Endothelial cell of umbilical vein (primary cell): ENCODE measurements around the gene MINK1. TPM values are rescaled to one million over a fixed set of nuclear protein-coding genes. Genes with fewer than 3 reads are reported as not detected.

Source experiments
- BruUV-seq: library from RNA; stranded (reverse); fragments of 400-500 nt; replicated peaks from 2 replicates; lab custom pipeline; 2021; lab: Mats Ljungman, UMichigan
- CTCF ChIA-PET: fragments of 300-600, 350-600 bp; sonication (Branson Sonifier 250); formaldehyde crosslinking; loops from one replicate; lab custom pipeline; 2021; ENCODE audit warnings: antibody characterized with exemption, inconsistent platforms; lab: Charles Lee
- POLR2A ChIA-PET: fragments of 300-600, 350-600 bp; sonication (Branson Sonifier 250); formaldehyde crosslinking; loops from one replicate; lab custom pipeline; 2021; ENCODE audit warnings: antibody characterized with exemption, inconsistent platforms; lab: Charles Lee
- DNase-seq: peaks from one replicate; pipeline ENCODE4 v3.0.0-alpha.2; 2011; ENCODE audit warnings: low read depth, low spot score
- FAIRE-seq: peaks from 2 replicates; lab custom pipeline; 2011; peaks lifted over from hg19 to GRCh38; lab: Jason Lieb, UNC
- H2AFZ ChIP-seq: 2 replicates; pipeline ENCODE4 v1.6.0; 2012; ENCODE audit warnings: low read depth, low read length, control low read depth, inconsistent platforms
- H3K27ac ChIP-seq: 2 replicates; pipeline ENCODE4 v1.5.1; 2011; ENCODE audit warnings: low read depth, mild to moderate bottlenecking, control low read depth, low read length, moderate library complexity; ENCODE audit not compliant: insufficient read depth
- H3K27me3 ChIP-seq, 2 experiments: 2 replicates each; pipeline versions ENCODE4 v1.6.0 to v1.6.1; 2011; ENCODE audit warnings: low read length in 2 of 2, mixed read lengths in 1 of 2; ENCODE audit not compliant: control insufficient read depth in 2 of 2, insufficient read depth in 2 of 2
- H3K36me3 ChIP-seq, 2 experiments: 2 replicates in 1 of 2; 3 replicates in 1 of 2; pipeline ENCODE4 v1.5.1; 2011; ENCODE audit warnings: low read length in 2 of 2, mild to moderate bottlenecking in 1 of 2, moderate library complexity in 1 of 2; ENCODE audit not compliant: control insufficient read depth in 2 of 2, insufficient read depth in 2 of 2; ENCODE audit errors: extremely low read depth in 1 of 2
- H3K4me1 ChIP-seq: 3 replicates; pipeline ENCODE4 v1.5.1; 2011; ENCODE audit warnings: mild to moderate bottlenecking, low read length; ENCODE audit not compliant: control insufficient read depth, insufficient read depth; ENCODE audit errors: extremely low read depth
- H3K4me2 ChIP-seq: 2 replicates; pipeline ENCODE4 v1.6.1; 2011; ENCODE audit warnings: low read length, control low read depth, mixed read lengths; ENCODE audit not compliant: insufficient read depth
- H3K4me3 ChIP-seq, 3 experiments: fragments of 200-600 bp in 1 of 3; sonication (generic), shearing (Covaris generic) in 1 of 3; replicated peaks in 1 of 3; 2 replicates each; pipeline ENCODE4 v1.5.1; 2011 to 2016; ENCODE audit warnings: control low read depth in 3 of 3, low read length in 3 of 3, mild to moderate bottlenecking in 2 of 3, inconsistent platforms in 1 of 3, low read depth in 1 of 3, moderate library complexity in 1 of 3; ENCODE audit not compliant: insufficient read depth in 1 of 3
- H3K79me2 ChIP-seq: 2 replicates; pipeline ENCODE4 v1.6.0; 2012; ENCODE audit warnings: low read length, inconsistent platforms; ENCODE audit not compliant: control insufficient read depth, insufficient read depth
- H3K9ac ChIP-seq: replicated peaks from 2 replicates; pipeline ENCODE3; 2011; ENCODE audit warnings: low read length, control low read depth; ENCODE audit not compliant: insufficient read depth; ENCODE audit errors: extremely low read depth
- H3K9me1 ChIP-seq: replicated peaks from 3 replicates; pipeline ENCODE4 v1.6.0; 2011; ENCODE audit warnings: mild to moderate bottlenecking, low read length; ENCODE audit not compliant: control insufficient read depth, insufficient read depth; ENCODE audit errors: extremely low read depth
- H3K9me3 ChIP-seq: replicated peaks from 2 replicates; pipeline ENCODE4 v1.5.1; 2012; ENCODE audit warnings: low read length, inconsistent platforms; ENCODE audit not compliant: control insufficient read depth, insufficient read depth
- H4K20me1 ChIP-seq: replicated peaks from 2 replicates; pipeline ENCODE3; 2011; ENCODE audit warnings: mild to moderate bottlenecking, low read length; ENCODE audit not compliant: control insufficient read depth, insufficient read depth; ENCODE audit errors: extremely low read depth
- EZH2 ChIP-seq: IDR thresholded peaks from 2 replicates; pipeline ENCODE4 v1.6.1; 2012; ENCODE audit warnings: borderline replicate concordance, low read depth, mild to moderate bottlenecking, moderate library complexity, low read length, inconsistent platforms; ENCODE audit not compliant: severe bottlenecking
- FOS ChIP-seq: IDR thresholded peaks from 2 replicates; pipeline ENCODE4 v1.6.1; 2011; ENCODE audit warnings: mild to moderate bottlenecking, low read length, moderate library complexity, borderline replicate concordance; ENCODE audit not compliant: insufficient read depth
- GATA2 ChIP-seq: IDR thresholded peaks from 2 replicates; pipeline ENCODE4 v1.7.0; 2011; ENCODE audit warnings: low read depth, mild to moderate bottlenecking, moderate library complexity, mixed read lengths, low read length; ENCODE audit not compliant: insufficient read length, insufficient read depth
- JUN ChIP-seq: IDR thresholded peaks from 2 replicates; pipeline ENCODE4 v1.6.1; 2011; ENCODE audit warnings: borderline replicate concordance, low read depth; ENCODE audit not compliant: insufficient read length, insufficient read depth
- MYC ChIP-seq: IDR thresholded peaks from one replicate; pipeline ENCODE4 v1.6.1; 2011; ENCODE audit warnings: mild to moderate bottlenecking, low read depth, low read length
- POLR2A ChIP-seq: IDR thresholded peaks from 2 replicates; pipeline ENCODE4 v1.6.1; 2012; ENCODE audit warnings: low read depth, mild to moderate bottlenecking, control low read depth, low read length
- POLR2AphosphoS5 ChIP-seq: IDR thresholded peaks from 2 replicates; pipeline ENCODE4 v1.6.1; 2012; ENCODE audit warnings: low read depth, mild to moderate bottlenecking, control low read depth, low read length, moderate library complexity; ENCODE audit not compliant: insufficient read depth
- dilution Hi-C: fragments of 300-500 bp; cut with MboI; formaldehyde crosslinking; loops from one replicate; pipeline ENCODE4 v1.15.0; 2019; ENCODE audit warnings: low sequenced_read_pairs; ENCODE audit not compliant: extremely low pct_ligation_motif_present
- intact Hi-C: fragments of 100-400 bp; cut with micrococcal nuclease; formaldehyde crosslinking; loops from one replicate; pipeline ENCODE4 v1.10.0; 2022
- polyA plus RNA-seq, 4 experiments: library from polyadenylated mRNA; depleted of rRNA in 3 of 4; stranded (reverse) in 3 of 4; unstranded in 1 of 4; fragments of >200 nt; gene quantifications; 2 replicates each; pipeline versions ENCODE4 v1.2.1 to v1.2.3, GENCODE V29; 2011 to 2012; ENCODE audit warnings: missing spikeins in 1 of 4
- total RNA-seq: library from RNA; stranded (reverse); gene quantifications from 2 replicates; pipeline ENCODE4 v1.2.3, GENCODE V29; 2021
- TF ChIP-seq, protein P1 (sequence below): IDR thresholded peaks from 2 replicates; pipeline ENCODE4 v1.6.1; 2011; ENCODE audit not compliant: insufficient read depth, insufficient read length
- TF ChIP-seq, protein P2 (sequence below), 2 donors: IDR thresholded peaks; 1 replicate in 1 of 2; 2 replicates in 1 of 2; pipeline ENCODE4 v1.5.1; 2011; ENCODE audit warnings: low read length in 2 of 2, mild to moderate bottlenecking in 2 of 2, moderate library complexity in 2 of 2, control low read depth in 1 of 2, inconsistent platforms in 1 of 2, low read depth in 1 of 2; ENCODE audit not compliant: insufficient read depth in 1 of 2; ENCODE audit errors: extremely low read depth in 1 of 2

The MINK1 gene
- total and polyA plus RNA-seq, 2 donors (not counting 3 experiments of a cell fraction or from before 2014, with no cell fraction given) = 53.6 to 89.4 TPM

GRCh38 chr17:4842376-4842775, 9.2 kb downstream of the MINK1 start:
- ChIA-PET CTCF (no interaction called here), POLR2A (no interaction called here)
- Histone ChIP-seq H3K9ac (no peak overlapping the region), H3K9me3 (no peaks in the 10 kb centered on the region), H3K4me2 (no peak overlapping the region), H2AFZ (no peak overlapping the region), H3K27me3 (no peaks in the 10 kb centered on the region), H3K79me2 (peaks cover 58% of the 10 kb centered on the region), H4K20me1 (no peaks in the 10 kb centered on the region), H3K27ac (no peak overlapping the region), H3K4me3 (no peak overlapping the region), H3K9me1 (no peaks in the 10 kb centered on the region), H3K36me3 (peaks cover 0 to 9% of the 10 kb centered on the region in 2 experiments), H3K4me1 (peaks cover 3% of the 10 kb centered on the region)
- FAIRE-seq (no peak), DNase-seq (no peak)
- intact Hi-C loops (no loop called here), dilution Hi-C loops (no loop called here)
- no TSS peak for BruUV-seq
- TF ChIP-seq FOS (no peak), GATA2 (no peak), POLR2AphosphoS5 (no peak), POLR2A (no peak), EZH2 (no peak), MYC (no peak), JUN (no peak)
- TF ChIP-seq, protein P1, sequence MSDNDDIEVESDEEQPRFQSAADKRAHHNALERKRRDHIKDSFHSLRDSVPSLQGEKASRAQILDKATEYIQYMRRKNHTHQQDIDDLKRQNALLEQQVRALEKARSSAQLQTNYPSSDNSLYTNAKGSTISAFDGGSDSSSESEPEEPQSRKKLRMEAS = no peak
- TF ChIP-seq, protein P2, sequence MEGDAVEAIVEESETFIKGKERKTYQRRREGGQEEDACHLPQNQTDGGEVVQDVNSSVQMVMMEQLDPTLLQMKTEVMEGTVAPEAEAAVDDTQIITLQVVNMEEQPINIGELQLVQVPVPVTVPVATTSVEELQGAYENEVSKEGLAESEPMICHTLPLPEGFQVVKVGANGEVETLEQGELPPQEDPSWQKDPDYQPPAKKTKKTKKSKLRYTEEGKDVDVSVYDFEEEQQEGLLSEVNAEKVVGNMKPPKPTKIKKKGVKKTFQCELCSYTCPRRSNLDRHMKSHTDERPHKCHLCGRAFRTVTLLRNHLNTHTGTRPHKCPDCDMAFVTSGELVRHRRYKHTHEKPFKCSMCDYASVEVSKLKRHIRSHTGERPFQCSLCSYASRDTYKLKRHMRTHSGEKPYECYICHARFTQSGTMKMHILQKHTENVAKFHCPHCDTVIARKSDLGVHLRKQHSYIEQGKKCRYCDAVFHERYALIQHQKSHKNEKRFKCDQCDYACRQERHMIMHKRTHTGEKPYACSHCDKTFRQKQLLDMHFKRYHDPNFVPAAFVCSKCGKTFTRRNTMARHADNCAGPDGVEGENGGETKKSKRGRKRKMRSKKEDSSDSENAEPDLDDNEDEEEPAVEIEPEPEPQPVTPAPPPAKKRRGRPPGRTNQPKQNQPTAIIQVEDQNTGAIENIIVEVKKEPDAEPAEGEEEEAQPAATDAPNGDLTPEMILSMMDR (IDR thresholded peaks at IDR 0.05; ENCODE audit: extremely low read depth in 1 of 2, insufficient read depth in 1 of 2, low read depth in 1 of 2, low read length in 2 of 2) = no peak
